ENCODE results near the gene TRIM45. TPM values are rescaled to one million over a fixed set of nuclear protein-coding genes. Genes with fewer than 3 reads are reported as not detected.

TRIM45 gene
- total RNA-seq, 4 donors from 2014 or later = 1.8 to 28.9 (median 4.4) TPM

GRCh38 chr1:117146575-117147340 lies 25.2 kb upstream of the TRIM45 start:
- no peaks in the 10 kb centered on the region for H3K36me3 ChIP-seq
- H3K9me3 ChIP-seq = no peaks in the 10 kb centered on the region
- H3K27me3 ChIP-seq = no peaks in the 10 kb centered on the region
- H3K4me3 ChIP-seq = no peak overlapping the region
- no peaks in the 10 kb centered on the region for H3K4me1 ChIP-seq
- no peak for DNase-seq
- H3K27ac ChIP-seq = no peak overlapping the region
- TF ChIP-seq, protein P1, sequence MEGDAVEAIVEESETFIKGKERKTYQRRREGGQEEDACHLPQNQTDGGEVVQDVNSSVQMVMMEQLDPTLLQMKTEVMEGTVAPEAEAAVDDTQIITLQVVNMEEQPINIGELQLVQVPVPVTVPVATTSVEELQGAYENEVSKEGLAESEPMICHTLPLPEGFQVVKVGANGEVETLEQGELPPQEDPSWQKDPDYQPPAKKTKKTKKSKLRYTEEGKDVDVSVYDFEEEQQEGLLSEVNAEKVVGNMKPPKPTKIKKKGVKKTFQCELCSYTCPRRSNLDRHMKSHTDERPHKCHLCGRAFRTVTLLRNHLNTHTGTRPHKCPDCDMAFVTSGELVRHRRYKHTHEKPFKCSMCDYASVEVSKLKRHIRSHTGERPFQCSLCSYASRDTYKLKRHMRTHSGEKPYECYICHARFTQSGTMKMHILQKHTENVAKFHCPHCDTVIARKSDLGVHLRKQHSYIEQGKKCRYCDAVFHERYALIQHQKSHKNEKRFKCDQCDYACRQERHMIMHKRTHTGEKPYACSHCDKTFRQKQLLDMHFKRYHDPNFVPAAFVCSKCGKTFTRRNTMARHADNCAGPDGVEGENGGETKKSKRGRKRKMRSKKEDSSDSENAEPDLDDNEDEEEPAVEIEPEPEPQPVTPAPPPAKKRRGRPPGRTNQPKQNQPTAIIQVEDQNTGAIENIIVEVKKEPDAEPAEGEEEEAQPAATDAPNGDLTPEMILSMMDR (IDR thresholded peaks at IDR 0.05) = no peak
- no peak for TF ChIP-seq POLR2A (IDR thresholded peaks at IDR 0.05)

GRCh38 chr1:117146072-117146471 lies 24.5 kb upstream of the TRIM45 start:
- Histone ChIP-seq H3K27ac (no peak overlapping the region), H3K9me3 (no peaks in the 10 kb centered on the region), H3K36me3 (no peaks in the 10 kb centered on the region), H3K27me3 (no peaks in the 10 kb centered on the region), H3K4me1 (no peaks in the 10 kb centered on the region), H3K4me3 (no peak overlapping the region)
- TF ChIP-seq POLR2A (IDR thresholded peaks at IDR 0.05) = no peak
- TF ChIP-seq, protein P1 (IDR thresholded peaks at IDR 0.05) = no peak
- no peak for DNase-seq

- H3K4me3 ChIP-seq = no peak overlapping the region
- H3K4me1 ChIP-seq = no peaks in the 10 kb centered on the region
- no peaks in the 10 kb centered on the region for H3K9me3 ChIP-seq
- H3K36me3 ChIP-seq = no peaks in the 10 kb centered on the region
- TF ChIP-seq POLR2A (IDR thresholded peaks at IDR 0.05) = no peak
- TF ChIP-seq, protein P1 (IDR thresholded peaks at IDR 0.05) = no peak
- DNase-seq = no peak
- H3K27ac ChIP-seq = no peak overlapping the region
- no peaks in the 10 kb centered on the region for H3K27me3 ChIP-seq
Measured at GRCh38 chr1:117143871-117144270, 22.3 kb upstream of the TRIM45 start.

DNA sequence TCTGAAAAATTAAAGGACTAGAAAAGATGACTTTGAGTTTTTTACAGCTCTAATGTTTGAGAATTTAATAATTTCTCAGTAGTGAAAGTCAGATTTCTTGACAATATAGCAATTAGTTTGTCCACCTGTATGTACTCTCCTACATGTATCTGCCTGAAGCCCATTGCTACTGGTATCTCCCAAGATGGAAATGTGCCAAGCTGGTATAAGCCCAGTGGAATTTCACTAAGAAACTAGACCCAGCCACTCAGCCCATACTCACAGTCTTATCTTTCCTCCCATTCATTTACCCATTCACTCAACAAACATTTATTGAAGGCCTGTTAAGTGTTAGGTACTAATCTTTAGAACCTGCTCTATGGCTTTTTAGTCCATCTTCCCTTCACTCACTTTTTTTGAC lies 21.6 kb upstream of the TRIM45 start:
- H3K9me3 ChIP-seq = no peaks in the 10 kb centered on the region
- no peak overlapping the region for H3K27ac ChIP-seq
- no peaks in the 10 kb centered on the region for H3K4me1 ChIP-seq
- no peaks in the 10 kb centered on the region for H3K36me3 ChIP-seq
- no peak for TF ChIP-seq POLR2A (IDR thresholded peaks at IDR 0.05)
- TF ChIP-seq, protein P1 (IDR thresholded peaks at IDR 0.05) = no peak
- no peak overlapping the region for H3K4me3 ChIP-seq
- H3K27me3 ChIP-seq = no peaks in the 10 kb centered on the region
- DNase-seq = no peak

- no peaks in the 10 kb centered on the region for H3K9me3 ChIP-seq
- H3K4me1 ChIP-seq = no peaks in the 10 kb centered on the region
- no peak overlapping the region for H3K4me3 ChIP-seq
- no peak overlapping the region for H3K27ac ChIP-seq
- H3K27me3 ChIP-seq = no peaks in the 10 kb centered on the region
- no peak for DNase-seq
- TF ChIP-seq, protein P1 (IDR thresholded peaks at IDR 0.05) = no peak
- TF ChIP-seq POLR2A (IDR thresholded peaks at IDR 0.05) = no peak
- H3K36me3 ChIP-seq = no peaks in the 10 kb centered on the region
Measured at GRCh38 chr1:117142200-117142599, 20.7 kb upstream of the TRIM45 start.
